Measurements from ENCODE around the gene PRKAB1.
A peak's percentile ranks its signal among the peaks of the same experiment; 100 is the strongest.
"Not testable (repeated sequence)": the region's sequence is repeated elsewhere in the genome, so short reads cannot be mapped to it uniquely, and the experiment has no call there.

Gene PRKAB1

GRCh38 chr12:119700078-119700477 is 32.1 kb downstream of the PRKAB1 start:
- DNase-seq: peak in 29 of 42 donors; percentile 21 to 84 (median 50)
- intact Hi-C loops (cut with DNase I): no loop called here

GRCh38 chr12:119704065-119704747 is 36.3 kb downstream of the PRKAB1 start:
- DNase-seq: peak in 1 of 42 donors; percentile 47
- intact Hi-C loops (cut with DNase I): no loop called here

GRCh38 chr12:119705182-119705581 is 37.2 kb downstream of the PRKAB1 start:
- DNase-seq: no peak
- intact Hi-C loops (cut with DNase I): no loop called here

GRCh38 chr12:119706427-119706826 is 38.5 kb downstream of the PRKAB1 start:
- DNase-seq; intact Hi-C loops (cut with DNase I): not testable (repeated sequence)

- DNase-seq: no peak
- intact Hi-C loops (cut with DNase I): no loop called here
Observed at GRCh38 chr12:119710374-119710964, 42.5 kb downstream of the PRKAB1 start.

- DNase-seq: peak in 30 of 42 donors; percentile 32 to 84 (median 54)
- intact Hi-C loops (cut with DNase I): no loop called here
Observed at GRCh38 chr12:119710965-119711551, 43.1 kb downstream of the PRKAB1 start.

GRCh38 chr12:119711693-119712092 is 43.8 kb downstream of the PRKAB1 start:
- intact Hi-C loops (cut with DNase I): no loop called here
- no peak for DNase-seq

GRCh38 chr12:119712721-119713120 is 44.8 kb downstream of the PRKAB1 start:
- DNase-seq: no peak
- intact Hi-C loops (cut with DNase I): no loop called here

- DNase-seq: peak in 36 of 42 donors; percentile 25 to 79 (median 54)
- intact Hi-C loops (cut with DNase I): no loop called here
Observed at GRCh38 chr12:119713551-119714031, 45.7 kb downstream of the PRKAB1 start.

- DNase-seq: no peak
- intact Hi-C loops (cut with DNase I): no loop called here
Observed at GRCh38 chr12:119714614-119715267, 46.8 kb downstream of the PRKAB1 start.

GRCh38 chr12:119715268-119715620 is 47.3 kb downstream of the PRKAB1 start:
- DNase-seq: no peak
- intact Hi-C loops (cut with DNase I): no loop called here

- intact Hi-C loops (cut with DNase I): no loop called here
- no peak for DNase-seq
Observed at GRCh38 chr12:119718141-119718540, 50.2 kb downstream of the PRKAB1 start.

- intact Hi-C loops (cut with DNase I): no loop called here
- no peak for DNase-seq
Observed at GRCh38 chr12:119720349-119720748, 52.4 kb downstream of the PRKAB1 start.

GRCh38 chr12:119721306-119721705 is 53.4 kb downstream of the PRKAB1 start:
- DNase-seq: peak in 1 of 42 donors; percentile 20
- intact Hi-C loops (cut with DNase I): no loop called here

- peak in 3 of 42 donors; percentile 24 to 72 (median 48) for DNase-seq
- intact Hi-C loops (cut with DNase I): no loop called here
Observed at GRCh38 chr12:119725523-119725922, 57.6 kb downstream of the PRKAB1 start.

- no peak for DNase-seq
- intact Hi-C loops (cut with DNase I): no loop called here
Observed at GRCh38 chr12:119727600-119728443, 59.9 kb downstream of the PRKAB1 start.

GRCh38 chr12:119728444-119728745 is 60.5 kb downstream of the PRKAB1 start:
- no peak for DNase-seq
- intact Hi-C loops (cut with DNase I): no loop called here

- intact Hi-C loops (cut with DNase I): no loop called here
Observed at GRCh38 chr12:119729871-119730270, 61.9 kb downstream of the PRKAB1 start.

GRCh38 chr12:119730381-119730780 is 62.4 kb downstream of the PRKAB1 start:
- intact Hi-C loops (cut with DNase I): no loop called here

More at GRCh38 chr12:119729871-119730270, 61.9 kb downstream of the PRKAB1 start:
- peak in 22 of 42 donors; percentile 13 to 74 (median 46) for DNase-seq

More at GRCh38 chr12:119730381-119730780, 62.4 kb downstream of the PRKAB1 start:
- peak in 2 of 42 donors; percentile 16 to 47 for DNase-seq
